Measurements from ENCODE around the gene COQ5. TPM values are rescaled to one million over a fixed set of nuclear protein-coding genes. Genes with fewer than 3 reads are reported as not detected.
A peak's percentile ranks its signal among the peaks of the same experiment; 100 is the strongest.

Gene COQ5
- total RNA-seq, 1 donor from 2014 or later = 35.6 TPM

GRCh38 chr12:120469450-120470149 lies 59.4 kb downstream of the COQ5 start, which contains the start of gene SRSF9:
Gene SRSF9, minus strand, starts transcription at chr12:120469748. Its CDS starts 139 bp downstream, at chr12:120469609.
- Mint-ChIP-seq H3K4me3 (peak within 1 kb of the TSS; percentile 97), H3K9me3 (no peaks in the 10 kb centered on the region), H3K27me3 (no peaks in the 10 kb centered on the region), H3K4me1 (ENCODE audit: unreplicated experiment) (peaks cover 34% of the 10 kb centered on the region), H3K27ac (peak within 1 kb of the TSS; percentile 87), H3K36me3 (peaks cover 13% of the 10 kb centered on the region)
- DNase-seq (ENCODE audit: extremely low spot score, unreplicated experiment) = peak; percentile 98
- TF ChIP-seq, protein P1, sequence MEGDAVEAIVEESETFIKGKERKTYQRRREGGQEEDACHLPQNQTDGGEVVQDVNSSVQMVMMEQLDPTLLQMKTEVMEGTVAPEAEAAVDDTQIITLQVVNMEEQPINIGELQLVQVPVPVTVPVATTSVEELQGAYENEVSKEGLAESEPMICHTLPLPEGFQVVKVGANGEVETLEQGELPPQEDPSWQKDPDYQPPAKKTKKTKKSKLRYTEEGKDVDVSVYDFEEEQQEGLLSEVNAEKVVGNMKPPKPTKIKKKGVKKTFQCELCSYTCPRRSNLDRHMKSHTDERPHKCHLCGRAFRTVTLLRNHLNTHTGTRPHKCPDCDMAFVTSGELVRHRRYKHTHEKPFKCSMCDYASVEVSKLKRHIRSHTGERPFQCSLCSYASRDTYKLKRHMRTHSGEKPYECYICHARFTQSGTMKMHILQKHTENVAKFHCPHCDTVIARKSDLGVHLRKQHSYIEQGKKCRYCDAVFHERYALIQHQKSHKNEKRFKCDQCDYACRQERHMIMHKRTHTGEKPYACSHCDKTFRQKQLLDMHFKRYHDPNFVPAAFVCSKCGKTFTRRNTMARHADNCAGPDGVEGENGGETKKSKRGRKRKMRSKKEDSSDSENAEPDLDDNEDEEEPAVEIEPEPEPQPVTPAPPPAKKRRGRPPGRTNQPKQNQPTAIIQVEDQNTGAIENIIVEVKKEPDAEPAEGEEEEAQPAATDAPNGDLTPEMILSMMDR (conservative IDR thresholded peaks at IDR 0.05) = peak; percentile 92

GRCh38 chr12:120468821-120469449 lies 60.0 kb downstream of the COQ5 start:
- peaks cover 17% of the 10 kb centered on the region for H3K36me3 Mint-ChIP-seq
- no peaks in the 10 kb centered on the region for H3K9me3 Mint-ChIP-seq
- H3K27ac Mint-ChIP-seq = peak overlapping the region; percentile 87
- TF ChIP-seq, protein P1 (conservative IDR thresholded peaks at IDR 0.05) = no peak
- peaks cover 35% of the 10 kb centered on the region for H3K4me1 Mint-ChIP-seq (ENCODE audit: unreplicated experiment)
- no peaks in the 10 kb centered on the region for H3K27me3 Mint-ChIP-seq
- peak overlapping the region; percentile 97 for H3K4me3 Mint-ChIP-seq
- peak; percentile 69 for DNase-seq (ENCODE audit: extremely low spot score, unreplicated experiment)

GRCh38 chr12:120468325-120468820 lies 60.6 kb downstream of the COQ5 start:
- H3K27me3 Mint-ChIP-seq = no peaks in the 10 kb centered on the region
- no peak for DNase-seq (ENCODE audit: extremely low spot score, unreplicated experiment)
- H3K27ac Mint-ChIP-seq = peak overlapping the region; percentile 87
- no peaks in the 10 kb centered on the region for H3K9me3 Mint-ChIP-seq
- peaks cover 17% of the 10 kb centered on the region for H3K36me3 Mint-ChIP-seq
- peak overlapping the region; percentile 97 for H3K4me3 Mint-ChIP-seq
- H3K4me1 Mint-ChIP-seq (ENCODE audit: unreplicated experiment) = peaks cover 32% of the 10 kb centered on the region
- TF ChIP-seq, protein P1 (conservative IDR thresholded peaks at IDR 0.05) = no peak

DNA sequence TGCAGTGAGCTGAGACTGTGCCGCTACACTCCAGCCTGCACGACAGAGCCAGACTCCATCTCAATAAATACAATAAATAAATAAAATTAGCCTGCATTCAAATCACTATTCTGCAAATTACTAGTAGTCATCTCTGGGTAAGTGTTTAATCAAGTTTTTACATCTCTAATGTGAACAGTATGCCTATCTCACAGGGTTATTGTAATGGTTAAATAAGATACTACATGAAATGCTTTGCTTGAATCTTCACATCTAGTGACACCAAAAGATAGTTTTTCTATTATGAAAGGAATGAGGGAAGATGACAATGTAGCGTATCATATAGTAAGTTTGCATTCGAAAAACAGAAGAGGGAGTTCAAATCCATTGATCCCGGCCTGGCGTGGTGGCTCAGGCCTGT lies 61.5 kb downstream of the COQ5 start:
- peaks cover 27% of the 10 kb centered on the region for H3K4me1 Mint-ChIP-seq (ENCODE audit: unreplicated experiment)
- DNase-seq (ENCODE audit: extremely low spot score, unreplicated experiment) = no peak
- H3K4me3 Mint-ChIP-seq = peak overlapping the region; percentile 97
- peaks cover 17% of the 10 kb centered on the region for H3K36me3 Mint-ChIP-seq
- H3K27ac Mint-ChIP-seq = peak overlapping the region; percentile 1
- TF ChIP-seq, protein P1 (conservative IDR thresholded peaks at IDR 0.05) = no peak
- no peaks in the 10 kb centered on the region for H3K27me3 Mint-ChIP-seq
- H3K9me3 Mint-ChIP-seq = no peaks in the 10 kb centered on the region

DNA sequence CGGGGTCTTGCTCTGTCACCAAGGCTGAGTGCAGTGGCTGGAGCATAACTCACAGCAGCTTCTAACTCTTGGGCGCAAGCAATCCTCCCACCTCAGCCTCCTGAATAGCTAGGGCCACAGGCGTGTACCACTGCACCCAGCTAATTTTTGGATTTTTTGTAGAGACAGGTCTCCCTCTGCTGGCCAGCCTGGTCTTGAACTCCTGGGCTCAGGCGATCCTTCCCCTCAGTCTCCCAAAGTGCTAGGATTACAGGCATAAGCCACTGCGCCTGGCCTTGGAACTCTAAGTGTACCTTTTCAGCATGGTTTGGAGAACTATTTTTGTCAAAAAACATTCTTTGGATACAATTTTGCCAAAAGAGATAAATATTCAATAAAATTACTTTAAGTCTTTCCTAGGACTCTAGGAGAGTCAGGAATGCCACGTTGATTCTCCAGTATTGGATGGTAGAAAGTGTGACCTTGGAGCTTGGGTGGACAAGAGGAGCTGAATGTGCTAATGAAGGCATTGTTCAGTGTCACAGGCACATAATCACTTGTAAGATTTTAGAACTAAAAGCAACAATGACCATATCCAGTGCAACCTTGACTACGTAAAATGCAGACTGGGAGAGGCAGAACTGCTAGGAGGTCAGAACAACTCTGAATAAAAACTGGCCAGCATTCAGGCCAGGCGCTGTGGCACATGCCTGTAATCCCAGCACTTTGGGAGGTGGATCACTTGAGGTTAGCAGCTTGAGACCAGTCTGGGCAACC lies 62.2 kb downstream of the COQ5 start:
- no peak for DNase-seq (ENCODE audit: extremely low spot score, unreplicated experiment)
- Mint-ChIP-seq H3K36me3 (peaks cover 20% of the 10 kb centered on the region), H3K27me3 (no peaks in the 10 kb centered on the region), H3K27ac (peak overlapping the region; percentile 76), H3K9me3 (no peaks in the 10 kb centered on the region), H3K4me3 (peak overlapping the region; percentile 70), H3K4me1 (ENCODE audit: unreplicated experiment) (peaks cover 27% of the 10 kb centered on the region)
- TF ChIP-seq, protein P1 (conservative IDR thresholded peaks at IDR 0.05) = peak; percentile 77
